CD4-positive, alpha-beta T cell treated with Interleukin-1 beta for 1 hour (primary cell): ENCODE data around the gene TRPV2.
"Not testable (repeated sequence)": the region's sequence is repeated elsewhere in the genome, so short reads cannot be mapped to it uniquely, and the experiment has no call there.

Experiments
- DNase-seq, 2 donors: peaks; one replicate each; pipeline ENCODE4 v3.0.0-alpha.2; 2020 to 2022

Gene TRPV2

GRCh38 chr17:16415031-16415924 lies at the start of gene TRPV2:
Gene TRPV2 (plus strand): TSS chr17:16415571. CDS start chr17:16417669, 2,098 bp downstream.
- peak; percentile 62 to 65 for DNase-seq

GRCh38 chr17:16371742-16372141 lies 43.6 kb upstream of the TRPV2 start:
- no peak for DNase-seq

- DNase-seq: no peak
Measured at GRCh38 chr17:16374146-16374938, 41.0 kb upstream of the TRPV2 start.

DNA sequence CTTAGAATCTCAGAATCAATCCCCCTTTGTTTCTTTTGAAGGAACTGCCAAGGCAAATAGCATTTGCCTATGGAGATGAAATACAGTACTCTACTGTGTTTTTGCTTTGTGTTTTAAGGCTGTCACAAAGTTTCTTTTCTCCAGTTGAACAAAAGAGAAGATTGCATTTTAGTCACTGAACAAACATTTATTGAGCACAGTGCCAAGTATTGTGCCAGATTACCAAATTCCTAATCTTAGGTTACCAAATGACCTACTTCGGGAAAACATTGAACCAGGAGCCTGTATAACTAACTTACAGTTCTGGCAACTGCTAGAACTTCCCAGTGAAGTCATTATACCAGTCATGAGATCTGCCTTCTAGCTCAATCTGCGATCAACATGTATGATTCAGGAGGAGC lies 37.4 kb upstream of the TRPV2 start:
- no peak for DNase-seq

DNA sequence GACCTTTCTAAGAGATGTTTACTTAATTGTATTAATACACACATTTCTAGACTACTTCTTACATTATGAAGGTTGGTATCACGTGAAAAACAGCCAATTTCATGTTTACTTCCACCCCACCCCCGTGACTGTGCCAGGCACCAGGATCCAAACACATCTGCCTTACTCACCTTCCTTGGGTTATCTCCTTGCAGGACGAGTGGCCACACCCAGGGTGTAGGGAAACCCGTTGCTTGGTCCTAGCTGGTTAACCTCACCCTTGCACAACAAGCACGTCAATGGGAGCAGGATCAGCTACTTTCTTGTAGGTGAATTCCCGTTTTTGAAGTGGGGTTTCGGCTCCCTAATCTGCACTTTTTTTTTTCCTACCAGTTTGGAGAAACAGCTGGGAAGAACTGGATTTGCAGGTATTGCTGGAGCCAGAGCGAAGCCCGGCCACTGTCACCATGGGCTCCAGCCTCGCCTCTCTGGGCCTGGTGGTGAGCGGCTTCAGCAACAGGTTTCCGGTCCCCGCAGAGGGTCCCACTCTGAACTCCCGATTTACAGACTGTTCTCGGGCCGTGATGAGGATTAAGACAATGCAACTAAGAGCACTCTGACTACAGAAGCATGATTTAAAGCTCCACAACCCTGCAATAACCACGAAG lies 36.6 kb upstream of the TRPV2 start:
- no peak for DNase-seq

- DNase-seq: no peak
Measured at GRCh38 chr17:16379654-16380053, 35.7 kb upstream of the TRPV2 start.

GRCh38 chr17:16380640-16381495 lies 34.5 kb upstream of the TRPV2 start, which contains the start of gene UBB:
Gene UBB (plus strand): TSS chr17:16381091. CDS start chr17:16381908, 817 bp downstream.
- DNase-seq: peak; percentile 98 to 99

- no peak for DNase-seq
Measured at GRCh38 chr17:16381496-16381820, 33.9 kb upstream of the TRPV2 start.

DNA sequence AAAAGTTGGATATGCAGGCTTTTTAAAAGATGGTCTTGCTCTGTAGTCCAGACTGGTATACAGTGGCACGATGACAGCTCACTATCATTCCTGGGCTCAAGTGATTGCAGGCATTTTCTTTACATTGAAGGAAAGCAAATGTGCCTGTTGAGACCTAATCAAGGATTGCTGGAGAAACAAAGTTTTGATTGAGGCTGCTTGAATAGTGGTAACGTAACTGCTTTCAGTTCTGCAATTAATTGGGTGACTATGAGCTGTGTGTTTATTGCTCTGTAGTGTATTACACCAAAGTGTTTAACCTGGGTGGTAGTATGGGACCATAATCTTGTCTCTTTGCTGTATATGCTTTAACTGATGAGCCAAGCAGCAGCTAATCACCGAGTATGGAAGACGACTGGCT lies 32.2 kb upstream of the TRPV2 start:
- DNase-seq: peak in 1 of 2 donors; percentile 18

GRCh38 chr17:16383772-16384287 lies 31.5 kb upstream of the TRPV2 start:
- DNase-seq: no peak

DNA sequence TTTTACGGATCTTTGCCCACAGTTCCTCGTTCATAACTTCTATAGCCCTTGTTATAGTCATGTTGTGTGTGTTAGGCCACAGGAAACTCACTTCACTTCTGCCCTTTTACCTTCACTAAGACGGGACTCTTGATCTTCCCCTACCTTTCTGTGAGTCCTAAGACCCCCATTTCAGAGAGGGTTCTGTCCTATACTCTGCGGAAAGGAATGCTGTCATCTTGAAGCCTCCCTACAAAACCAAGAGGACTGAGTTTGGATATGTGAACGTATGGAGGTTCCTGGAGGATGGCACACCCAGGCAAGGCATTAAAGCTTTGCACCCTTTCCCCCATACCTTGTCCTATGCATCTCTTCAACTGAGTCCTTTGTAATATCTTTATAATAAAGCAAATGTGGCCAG lies 30.8 kb upstream of the TRPV2 start:
- no peak for DNase-seq

GRCh38 chr17:16386126-16386507 lies 29.3 kb upstream of the TRPV2 start:
- DNase-seq: not testable (repeated sequence)

GRCh38 chr17:16391451-16391850 lies 23.9 kb upstream of the TRPV2 start:
- DNase-seq: no peak

DNA sequence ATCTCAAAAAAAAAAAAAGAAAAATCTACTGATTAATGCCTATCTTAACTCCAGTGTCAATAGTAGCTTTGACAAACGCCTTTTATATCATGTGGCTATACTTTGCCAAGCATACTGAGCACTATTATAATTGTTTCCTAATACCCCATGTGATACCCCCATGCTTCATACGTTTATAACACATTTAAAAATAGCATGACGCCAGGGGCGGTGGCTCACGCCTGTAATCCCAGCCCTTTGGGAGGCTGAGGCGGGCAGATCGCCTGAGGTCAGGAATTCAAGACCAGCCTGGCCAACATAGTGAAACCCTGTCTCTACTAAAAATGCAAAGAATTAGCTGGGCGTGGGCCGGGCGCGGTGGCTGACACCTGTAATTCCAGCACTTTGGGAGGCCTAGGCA lies 22.9 kb upstream of the TRPV2 start:
- not testable (repeated sequence) for DNase-seq

GRCh38 chr17:16395887-16396286 lies 19.5 kb upstream of the TRPV2 start:
- DNase-seq: not testable (repeated sequence)

DNA sequence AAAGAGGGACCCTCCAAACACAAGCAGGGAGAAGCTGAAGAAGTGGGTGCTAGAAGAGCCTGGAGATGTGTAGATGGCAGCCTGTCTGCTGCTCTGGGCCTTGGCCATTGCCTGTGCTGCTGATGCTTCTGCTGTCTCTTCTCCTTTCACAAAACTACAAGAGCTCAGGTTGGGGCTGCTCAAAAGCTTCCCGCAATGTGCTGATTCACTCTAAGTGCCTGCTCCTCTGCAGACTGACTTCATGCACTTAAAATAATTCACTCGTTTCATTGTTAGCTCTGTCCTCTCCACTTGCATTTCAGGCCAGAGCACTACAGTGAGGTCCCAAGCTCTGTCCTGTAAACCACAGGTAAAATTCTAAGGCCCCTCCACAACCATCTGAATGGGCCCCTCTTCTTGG lies 18.7 kb upstream of the TRPV2 start:
- DNase-seq: not testable (repeated sequence)

DNA sequence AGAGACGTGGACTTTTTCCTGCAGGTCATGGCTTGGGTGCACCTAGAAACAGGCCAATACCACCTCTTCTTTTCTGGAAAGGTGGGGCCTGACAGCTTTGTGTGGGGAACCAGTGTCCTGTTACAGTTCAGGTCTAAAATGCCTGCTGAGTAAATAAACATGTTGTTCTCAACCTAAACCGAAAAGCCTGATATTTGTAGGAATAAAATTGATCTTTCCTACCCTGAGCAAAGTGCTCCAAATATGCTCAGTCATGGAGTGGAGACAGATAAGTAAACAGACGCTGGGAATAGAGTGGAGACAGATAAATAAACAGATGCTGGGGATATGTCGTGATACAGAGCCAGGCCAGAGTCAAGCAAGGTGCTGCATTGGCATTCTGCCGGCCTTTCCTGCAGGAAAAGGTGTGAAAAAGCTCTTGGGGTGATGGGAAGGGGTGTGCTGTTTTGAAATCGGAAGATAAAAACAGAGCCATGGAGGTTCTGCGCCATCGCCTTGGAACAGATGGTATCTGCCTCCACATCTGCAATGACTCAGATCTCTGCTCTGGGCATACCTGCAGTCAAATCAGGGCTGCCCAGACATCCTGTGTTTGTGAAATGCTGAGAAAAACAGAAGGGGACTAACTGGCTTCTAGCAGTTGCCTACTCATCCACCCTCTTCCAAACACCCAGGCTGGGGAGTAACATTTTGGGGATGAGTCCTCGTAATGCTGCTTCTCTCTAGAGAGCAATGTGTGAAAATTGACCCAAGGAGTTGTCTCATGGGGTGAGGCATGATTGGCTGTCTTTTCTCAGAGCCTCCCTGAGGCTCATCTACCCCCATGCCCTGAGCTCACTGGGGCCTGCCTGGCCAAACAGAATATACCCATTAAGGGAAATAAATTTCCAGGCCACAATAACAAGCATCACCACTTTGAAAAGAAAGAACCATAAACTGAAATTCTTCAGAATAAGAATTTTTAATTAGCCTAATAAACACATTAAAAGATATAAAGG lies 16.8 kb upstream of the TRPV2 start:
- no peak for DNase-seq

GRCh38 chr17:16403847-16404246 lies 11.5 kb upstream of the TRPV2 start:
- not testable (repeated sequence) for DNase-seq

DNA sequence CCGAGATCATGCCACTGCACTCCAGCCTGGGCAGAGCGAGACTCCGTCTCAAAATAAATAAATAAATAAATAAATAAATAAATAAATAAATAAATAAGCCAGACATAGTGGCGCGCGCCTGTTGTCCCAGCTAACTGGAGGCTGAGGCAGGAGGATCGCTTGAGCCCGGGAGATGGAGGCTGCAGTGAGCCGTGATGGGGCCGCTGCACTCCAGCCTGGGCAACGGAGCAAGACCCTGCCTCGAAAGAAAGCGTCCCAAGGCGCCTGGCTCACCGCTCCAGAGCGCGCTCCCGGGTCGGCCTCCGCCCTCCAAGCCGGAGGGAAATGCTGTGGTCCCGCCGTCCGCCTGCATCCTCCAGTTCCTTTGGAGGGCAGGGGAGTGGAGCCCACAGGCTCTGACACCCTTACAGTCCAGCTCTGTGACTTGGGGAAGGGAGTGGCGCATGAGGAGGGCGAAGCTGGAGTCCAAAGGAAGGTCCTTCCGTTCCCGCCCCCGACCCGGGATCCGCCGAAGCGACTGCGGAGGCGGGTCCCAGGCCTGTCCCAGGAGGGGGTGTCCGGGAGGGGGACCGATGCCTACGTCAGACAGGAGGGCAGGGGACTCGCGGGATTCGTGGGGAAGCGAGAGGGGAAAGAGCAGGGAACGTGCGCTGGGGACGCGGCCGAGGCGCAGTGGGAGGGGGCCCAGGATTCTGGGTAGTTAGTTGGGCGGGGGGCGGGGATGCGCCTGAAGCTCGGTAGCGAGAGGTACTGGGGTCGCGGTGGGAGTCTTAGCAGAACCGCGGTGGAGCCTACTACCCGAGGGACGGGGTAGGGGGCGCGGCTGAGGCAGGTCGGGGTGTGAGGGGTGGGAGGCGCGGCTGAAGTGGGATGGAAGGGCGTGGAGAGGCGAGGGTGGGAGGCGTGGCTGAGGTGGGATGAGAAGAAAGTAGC lies 8.4 kb upstream of the TRPV2 start:
- no peak for DNase-seq
